CD4-positive, alpha-beta memory T cell (primary cell): ENCODE data around the gene TMEM176B. TPM values are rescaled to one million over a fixed set of nuclear protein-coding genes. Genes with fewer than 3 reads are reported as not detected.
A peak's percentile ranks its signal among the peaks of the same experiment; 100 is the strongest.

Experiments used
- CTCF ChIA-PET: fragments of 350-600 bp; sonication (Branson Sonifier 250); formaldehyde crosslinking; loops from one replicate; lab custom pipeline; 2021; ENCODE audit warnings: inconsistent platforms; ENCODE audit not compliant: partially characterized antibody; lab: Charles Lee
- POLR2A ChIA-PET: fragments of 350-600 bp; sonication (Branson Sonifier 250); formaldehyde crosslinking; loops from one replicate; lab custom pipeline; 2021; ENCODE audit not compliant: partially characterized antibody; lab: Charles Lee
- DNase-seq, 5 donors: peaks; one replicate each; pipeline versions ENCODE4 v3.0.0 to v3.0.0-alpha.2; 2020 to 2022; ENCODE audit warnings: mixed read lengths in 1 of 5
- H3K27ac ChIP-seq: one replicate; pipeline ENCODE4 v1.7.0; 2013; ENCODE audit warnings: low read depth, low read length
- H3K27me3 ChIP-seq: 2 replicates; pipeline ENCODE4 v1.7.0; 2013; ENCODE audit warnings: mild to moderate bottlenecking, low read length, moderate library complexity; ENCODE audit not compliant: insufficient read depth
- H3K36me3 ChIP-seq: 2 replicates; pipeline ENCODE4 v1.7.0; 2013; ENCODE audit warnings: mild to moderate bottlenecking, low read length, moderate library complexity; ENCODE audit not compliant: insufficient read depth
- H3K4me1 ChIP-seq: 2 replicates; pipeline ENCODE4 v1.7.0; 2013; ENCODE audit warnings: mild to moderate bottlenecking, low read length, moderate library complexity; ENCODE audit not compliant: insufficient read depth
- H3K4me3 ChIP-seq, 2 donors: one replicate each; pipeline ENCODE4 v1.7.0; 2013; ENCODE audit warnings: low read length in 2 of 2, mild to moderate bottlenecking in 1 of 2
- H3K9me3 ChIP-seq, 2 donors: one replicate each; pipeline ENCODE4 v1.7.0; 2013; ENCODE audit warnings: low read length in 2 of 2, control low read depth in 1 of 2; ENCODE audit not compliant: control insufficient read depth in 1 of 2
- H3K27ac Mint-ChIP-seq, 7 donors: one replicate each; pipeline ENCODE4 v1.8.0; 2020 to 2021; ENCODE audit warnings: mixed read lengths in 7 of 7, mild to moderate bottlenecking in 6 of 7, inconsistent platforms in 3 of 7, moderate library complexity in 3 of 7
- H3K27me3 Mint-ChIP-seq, 2 donors: one replicate each; pipeline ENCODE4 v1.8.0; 2020 to 2021; ENCODE audit warnings: mixed read lengths in 2 of 2
- H3K36me3 Mint-ChIP-seq, 2 donors: one replicate each; pipeline ENCODE4 v1.8.0; 2020 to 2021; ENCODE audit warnings: mixed read lengths in 2 of 2, inconsistent platforms in 1 of 2, mild to moderate bottlenecking in 1 of 2
- H3K4me1 Mint-ChIP-seq, 4 donors: one replicate each; pipeline ENCODE4 v1.8.0; 2020 to 2021; ENCODE audit warnings: mixed read lengths in 4 of 4, mild to moderate bottlenecking in 1 of 4
- H3K4me3 Mint-ChIP-seq, 8 donors: one replicate each; pipeline ENCODE4 v1.8.0; 2020 to 2021; ENCODE audit warnings: mixed read lengths in 8 of 8, mild to moderate bottlenecking in 7 of 8, moderate library complexity in 6 of 8, inconsistent platforms in 3 of 8
- H3K9me3 Mint-ChIP-seq, 8 donors: one replicate each; pipeline ENCODE4 v1.8.0; 2020 to 2021; ENCODE audit warnings: mixed read lengths in 8 of 8, mild to moderate bottlenecking in 5 of 8, inconsistent platforms in 3 of 8, moderate library complexity in 1 of 8
- intact Hi-C: fragments of 100-400 bp; cut with micrococcal nuclease; formaldehyde crosslinking; loops from one replicate; pipeline ENCODE4 v1.15.1; 2023
- polyA plus RNA-seq, 2 donors: library from polyadenylated mRNA; unstranded; fragments of 300-500 nt; fragmentation: Illumina TruSeq; gene quantifications; one replicate each; pipeline ENCODE4 v1.2.3, GENCODE V29; 2021
- total RNA-seq, 2 experiments: library from RNA; stranded (reverse); gene quantifications; one replicate each; pipeline ENCODE4 v1.2.3, GENCODE V29; 2021

The TMEM176B gene
- total and polyA plus RNA-seq, 4 experiments from 2014 or later, result 1.6 to 2.3 TPM; not detected in 2

DNA sequence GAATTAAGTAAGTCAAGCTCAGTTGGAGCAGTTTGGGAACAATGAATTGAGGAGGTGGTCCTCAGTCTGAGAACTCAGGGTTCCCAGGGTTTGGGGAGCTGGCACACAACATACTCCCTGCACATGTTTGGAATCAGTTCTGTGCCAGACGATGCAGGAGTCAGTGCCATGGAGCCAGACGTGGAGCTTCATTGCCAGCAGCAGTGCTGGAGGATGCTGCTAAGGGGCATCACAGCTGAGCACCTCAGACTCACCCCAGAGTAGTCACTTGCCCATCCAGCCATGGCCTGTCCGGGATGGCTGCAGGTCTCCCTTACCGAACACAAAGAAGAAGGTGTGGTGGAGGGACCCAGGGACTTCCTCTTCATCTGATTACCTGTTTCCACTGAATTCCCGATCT is 55.1 kb downstream of the TMEM176B start:
- intact Hi-C loops, result loop anchor here (1.0 kb wide), 1 partner anchor 10 kb away; no protein-coding TSS in a partner anchor
- DNase-seq, result peak in 1 of 5 donors; percentile 33
- no peaks in the 10 kb centered on the region for H3K27me3 ChIP-seq
- Mint-ChIP-seq H3K27me3 (no peaks in the 10 kb centered on the region), H3K27ac (peak overlapping the region; percentile 86 to 97 (median 96)), H3K9me3 (peaks cover 0 to 6% (median 0%) of the 10 kb centered on the region in 8 donors), H3K4me1 (peaks cover 79 to 100% (median 89%) of the 10 kb centered on the region in 4 donors), H3K4me3 (peak overlapping the region; percentile 92 to 100 (median 98)), H3K36me3 (peaks cover 63 to 65% of the 10 kb centered on the region in 2 donors)
- no peaks in the 10 kb centered on the region for H3K9me3 ChIP-seq
- H3K4me1 ChIP-seq, result peaks cover 94% of the 10 kb centered on the region
- H3K36me3 ChIP-seq, result peaks cover 53% of the 10 kb centered on the region
- ChIA-PET CTCF (interaction anchor here (1.2 to 5.6 kb wide), 5 partner anchors 10 to 294 kb away, joined by 3 to 42 read pairs (median 5); partner anchors contain the start of genes GIMAP1 and GIMAP4), POLR2A (interaction anchor here (0.8 to 12.4 kb wide), 21 partner anchors 9 to 377 kb away, joined by 3 to 593 read pairs (median 8); partner anchors contain the start of genes GIMAP1, GIMAP2, GIMAP4 and GIMAP5)
- H3K4me3 ChIP-seq, result peak overlapping the region; percentile 20 to 24
- peak overlapping the region; percentile 56 for H3K27ac ChIP-seq

DNA sequence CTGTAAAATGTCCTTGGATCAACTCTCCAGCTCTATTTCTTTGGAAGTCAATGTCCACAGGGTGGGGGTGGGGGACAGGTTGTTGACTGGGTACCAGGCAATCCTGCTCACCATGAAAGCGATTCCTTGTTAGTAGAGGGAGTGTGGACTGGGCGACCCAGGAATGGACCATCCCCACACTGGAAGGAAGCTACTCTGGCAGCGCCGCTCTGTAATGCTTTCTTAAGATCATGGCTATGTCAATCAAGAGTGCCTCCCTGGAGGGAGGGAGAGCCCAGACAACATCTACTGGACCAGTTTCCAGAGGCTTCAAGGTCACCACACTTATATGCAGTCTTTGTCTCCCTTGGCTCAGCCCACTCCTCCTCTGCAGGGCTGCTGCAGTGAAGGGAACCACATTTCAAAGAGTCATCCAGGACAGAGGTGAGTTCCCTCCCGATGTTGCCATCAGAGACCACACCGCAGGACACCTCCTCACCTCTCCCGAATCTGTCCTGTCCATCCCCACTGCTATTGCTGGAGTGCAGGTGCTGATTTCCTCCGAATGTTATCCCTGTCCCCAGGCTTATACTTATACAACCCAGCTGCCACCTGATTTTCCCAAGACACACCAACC is 56.0 kb downstream of the TMEM176B start:
- Histone ChIP-seq H3K36me3 (peaks cover 56% of the 10 kb centered on the region), H3K9me3 (no peaks in the 10 kb centered on the region), H3K27ac (peak overlapping the region; percentile 83), H3K27me3 (no peaks in the 10 kb centered on the region), H3K4me3 (peak overlapping the region; percentile 81 to 82), H3K4me1 (peaks cover 84% of the 10 kb centered on the region)
- CTCF ChIA-PET, result interaction anchor here (0.6 to 5.6 kb wide), 13 partner anchors 11 to 293 kb away, joined by 3 to 42 read pairs (median 4); partner anchors contain the start of genes GIMAP1 and GIMAP4
- Mint-ChIP-seq H3K4me1 (peaks cover 71 to 99% (median 81%) of the 10 kb centered on the region in 4 donors), H3K4me3 (peak overlapping the region; percentile 92 to 100 (median 98)), H3K27me3 (no peaks in the 10 kb centered on the region), H3K36me3 (peaks cover 72% of the 10 kb centered on the region in 2 donors), H3K9me3 (peaks cover 0 to 10% (median 0%) of the 10 kb centered on the region in 8 donors), H3K27ac (peak overlapping the region; percentile 86 to 97 (median 96))
- intact Hi-C loops, result loop anchor here (5.0 kb wide), 1 partner anchor 227 kb away; no protein-coding TSS in a partner anchor
- peak in 1 of 5 donors; percentile 26 for DNase-seq
- POLR2A ChIA-PET, result interaction anchor here (0.6 to 12.4 kb wide), 33 partner anchors 10 to 294 kb away, joined by 3 to 593 read pairs (median 5); partner anchors contain the start of genes GIMAP1, GIMAP2, GIMAP4 and GIMAP5

DNA sequence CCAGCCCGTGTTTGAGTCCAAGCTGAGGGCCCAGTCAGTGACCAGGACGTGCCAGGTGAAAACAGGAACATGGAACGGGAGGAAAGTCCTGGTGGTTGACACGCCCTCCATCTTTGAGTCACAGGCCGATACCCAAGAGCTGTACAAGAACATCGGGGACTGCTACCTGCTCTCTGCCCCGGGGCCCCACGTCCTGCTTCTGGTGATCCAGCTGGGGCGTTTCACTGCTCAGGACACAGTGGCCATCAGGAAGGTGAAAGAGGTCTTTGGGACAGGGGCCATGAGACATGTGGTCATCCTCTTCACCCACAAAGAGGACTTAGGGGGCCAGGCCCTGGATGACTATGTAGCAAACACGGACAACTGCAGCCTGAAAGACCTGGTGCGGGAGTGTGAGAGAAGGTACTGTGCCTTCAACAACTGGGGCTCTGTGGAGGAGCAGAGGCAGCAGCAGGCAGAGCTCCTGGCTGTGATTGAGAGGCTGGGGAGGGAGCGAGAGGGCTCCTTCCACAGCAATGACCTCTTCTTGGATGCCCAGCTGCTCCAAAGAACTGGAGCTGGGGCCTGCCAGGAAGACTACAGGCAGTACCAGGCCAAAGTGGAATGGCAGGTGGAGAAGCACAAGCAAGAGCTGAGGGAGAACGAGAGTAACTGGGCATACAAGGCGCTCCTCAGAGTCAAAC is 57.7 kb downstream of the TMEM176B start:
- Histone ChIP-seq H3K36me3 (peaks cover 56% of the 10 kb centered on the region), H3K27ac (peak overlapping the region; percentile 83), H3K4me1 (peaks cover 67% of the 10 kb centered on the region), H3K4me3 (peak overlapping the region; percentile 81 to 82), H3K27me3 (no peaks in the 10 kb centered on the region), H3K9me3 (no peaks in the 10 kb centered on the region)
- POLR2A ChIA-PET, result interaction anchor here (0.9 to 12.4 kb wide), 25 partner anchors 12 to 292 kb away, joined by 3 to 593 read pairs (median 11); partner anchors contain the start of genes GIMAP1, GIMAP2, GIMAP4 and GIMAP5
- H3K27ac Mint-ChIP-seq, result peak overlapping the region; percentile 86 to 97 (median 96)
- peak overlapping the region; percentile 92 to 100 (median 98) for H3K4me3 Mint-ChIP-seq
- CTCF ChIA-PET, result interaction anchor here (0.8 to 5.6 kb wide), 14 partner anchors 8 to 293 kb away, joined by 3 to 38 read pairs (median 8); partner anchors contain the start of genes GIMAP1, GIMAP2, GIMAP4 and GIMAP6
- intact Hi-C loops, result loop anchor here (5.0 kb wide), 1 partner anchor 225 kb away; no protein-coding TSS in a partner anchor
- peak in 1 of 5 donors; percentile 37 for DNase-seq
- peaks cover 56 to 95% (median 65%) of the 10 kb centered on the region in 4 donors for H3K4me1 Mint-ChIP-seq
- peaks cover 0 to 10% (median 0%) of the 10 kb centered on the region in 8 donors for H3K9me3 Mint-ChIP-seq
- H3K36me3 Mint-ChIP-seq, result peaks cover 85 to 86% of the 10 kb centered on the region in 2 donors
- H3K27me3 Mint-ChIP-seq, result no peaks in the 10 kb centered on the region

Other genes starting within 250 kb of the TMEM176B start
- 100 to 1,000 TPM; 418 to 448 TPM for gene GIMAP4, start 233.0 kb downstream of the TMEM176B start, total RNA-seq
- gene GIMAP4, start 233.0 kb downstream of the TMEM176B start, polyA plus RNA-seq, result 100 to 1,000 TPM; 449 to 613 TPM
- gene GIMAP6, start 168.0 kb downstream of the TMEM176B start, total RNA-seq, result 100 to 1,000 TPM; 158 to 173 TPM
- gene GIMAP6, start 168.0 kb downstream of the TMEM176B start, polyA plus RNA-seq, result 100 to 1,000 TPM; 115 to 154 TPM
- gene GIMAP2, start 114.7 kb downstream of the TMEM176B start, total RNA-seq, result 100 to 1,000 TPM; 238 to 244 TPM
- 100 to 1,000 TPM in 1 of 2 donors, 10 to 100 TPM in 1; 90.0 to 110 TPM for gene GIMAP2, start 114.7 kb downstream of the TMEM176B start, polyA plus RNA-seq
- gene GIMAP1, start 83.8 kb downstream of the TMEM176B start, total RNA-seq, result 10 to 100 TPM; 93.7 to 97.6 TPM
- gene GIMAP1, start 83.8 kb downstream of the TMEM176B start, polyA plus RNA-seq, result 10 to 100 TPM; 36.6 to 69.2 TPM
- 100 to 1,000 TPM; 296 to 297 TPM for gene GIMAP5, start 62.9 kb downstream of the TMEM176B start, total RNA-seq
- 100 to 1,000 TPM; 415 to 679 TPM for gene GIMAP5, start 62.9 kb downstream of the TMEM176B start, polyA plus RNA-seq
- gene TMEM176A, start 405 bp upstream of the TMEM176B start, total RNA-seq, result 1 to 10 TPM; 1.1 to 2.6 TPM
- under 1 TPM in 1 of 2 donors, not detected in 1; 0.26 TPM for gene TMEM176A, start 405 bp upstream of the TMEM176B start, polyA plus RNA-seq
- gene AOC1, start 52.2 kb upstream of the TMEM176B start, total RNA-seq, result not detected
- not detected for gene AOC1, start 52.2 kb upstream of the TMEM176B start, polyA plus RNA-seq
- 1 to 10 TPM; 2.3 to 2.6 TPM for gene KCNH2, start 178.0 kb upstream of the TMEM176B start, total RNA-seq
- 1 to 10 TPM; 1.8 to 2.4 TPM for gene KCNH2, start 178.0 kb upstream of the TMEM176B start, polyA plus RNA-seq
- 1 to 10 TPM; 4.0 to 4.6 TPM for gene NOS3, start 190.7 kb upstream of the TMEM176B start, total RNA-seq
- gene NOS3, start 190.7 kb upstream of the TMEM176B start, polyA plus RNA-seq, result 10 to 100 TPM in 1 of 2 donors, 1 to 10 TPM in 1; 6.6 to 14.9 TPM
- 10 to 100 TPM; 29.3 to 29.9 TPM for gene ATG9B, start 224.1 kb upstream of the TMEM176B start, total RNA-seq
- 10 to 100 TPM; 16.9 to 36.6 TPM for gene ATG9B, start 224.1 kb upstream of the TMEM176B start, polyA plus RNA-seq
- gene ABCB8, start 228.1 kb upstream of the TMEM176B start, total RNA-seq, result 10 to 100 TPM; 71.2 to 75.8 TPM
- 10 to 100 TPM; 17.8 to 22.8 TPM for gene ABCB8, start 228.1 kb upstream of the TMEM176B start, polyA plus RNA-seq
- 10 to 100 TPM; 10.6 to 11.6 TPM for gene ASIC3, start 248.2 kb upstream of the TMEM176B start, total RNA-seq
- gene ASIC3, start 248.2 kb upstream of the TMEM176B start, polyA plus RNA-seq, result not detected